Suprapubic skin (tissue), 4 donors: ENCODE results near the gene STIM2. TPM values are rescaled to one million over a fixed set of nuclear protein-coding genes. Genes with fewer than 3 reads are reported as not detected.

Experiments
- DNase-seq, 2 donors: peaks; one replicate each; pipeline ENCODE4 v3.0.0-alpha.2; 2019; ENCODE audit warnings: low spot score in 2 of 2
- H3K27ac ChIP-seq: fragments of 200-600 bp; sonication (generic); one replicate; pipeline ENCODE4 v1.5.1; 2019
- H3K27me3 ChIP-seq: fragments of 200-600 bp; sonication (generic); one replicate; pipeline ENCODE4 v1.5.1; 2019
- H3K36me3 ChIP-seq: fragments of 200-600 bp; sonication (generic); one replicate; pipeline ENCODE4 v1.5.1; 2019
- H3K4me1 ChIP-seq: fragments of 200-600 bp; sonication (generic); one replicate; pipeline ENCODE4 v1.5.1; 2019
- H3K4me3 ChIP-seq: fragments of 200-600 bp; sonication (generic); one replicate; pipeline ENCODE4 v1.5.1; 2019; ENCODE audit warnings: mild to moderate bottlenecking
- H3K9me3 ChIP-seq: fragments of 200-600 bp; sonication (generic); one replicate; pipeline ENCODE4 v1.5.1; 2019
- EP300 ChIP-seq: sonication (generic); formaldehyde crosslinking; IDR thresholded peaks from one replicate; pipeline ENCODE4 v1.6.1; 2017; ENCODE audit warnings: antibody characterized with exemption
- POLR2A ChIP-seq, 2 donors: fragments of 450-650 bp; IDR thresholded peaks; one replicate each; pipeline ENCODE4 v1.6.1; 2017; ENCODE audit warnings: antibody characterized with exemption in 2 of 2, mild to moderate bottlenecking in 2 of 2, moderate library complexity in 2 of 2
- POLR2AphosphoS5 ChIP-seq, 3 donors: sonication (generic); formaldehyde crosslinking; IDR thresholded peaks; one replicate each; pipeline ENCODE4 v1.6.1; 2017; ENCODE audit warnings: antibody characterized with exemption in 3 of 3
- WGBS: methylation state at CpG from one replicate; pipeline ENCODE4 v1.1.5; 2018; 5-methylcytosine and 5-hydroxymethylcytosine counted together
- total RNA-seq, 4 donors: library from RNA; depleted of rRNA; stranded (reverse); fragments of >200 nt; gene quantifications; one replicate each; pipeline ENCODE4 v1.1.0, GENCODE V29; 2016
- TF ChIP-seq, protein P1 (sequence below), 2 donors: fragments of 200-600 bp in 1 of 2; fragments of 450-650 bp in 1 of 2; sonication (generic) in 1 of 2; IDR thresholded peaks; one replicate each; pipeline ENCODE4 v1.5.1; 2016 to 2019; ENCODE audit warnings: antibody characterized with exemption in 2 of 2, mild to moderate bottlenecking in 1 of 2, moderate library complexity in 1 of 2

The STIM2 gene
- total RNA-seq, 4 donors from 2014 or later = 20.2 to 37.3 (median 27.5) TPM

GRCh38 chr4:27046851-27047250 lies 186.2 kb downstream of the STIM2 start:
- H3K4me1 ChIP-seq = peaks cover 6% of the 10 kb centered on the region
- WGBS = 19% methylated on average over 1 of the region's 1 CpG
- H3K36me3 ChIP-seq = no peaks in the 10 kb centered on the region
- no peak for DNase-seq
- no peak for TF ChIP-seq EP300
- no peak for TF ChIP-seq POLR2AphosphoS5 (IDR thresholded peaks at IDR 0.05)
- TF ChIP-seq, protein P1, sequence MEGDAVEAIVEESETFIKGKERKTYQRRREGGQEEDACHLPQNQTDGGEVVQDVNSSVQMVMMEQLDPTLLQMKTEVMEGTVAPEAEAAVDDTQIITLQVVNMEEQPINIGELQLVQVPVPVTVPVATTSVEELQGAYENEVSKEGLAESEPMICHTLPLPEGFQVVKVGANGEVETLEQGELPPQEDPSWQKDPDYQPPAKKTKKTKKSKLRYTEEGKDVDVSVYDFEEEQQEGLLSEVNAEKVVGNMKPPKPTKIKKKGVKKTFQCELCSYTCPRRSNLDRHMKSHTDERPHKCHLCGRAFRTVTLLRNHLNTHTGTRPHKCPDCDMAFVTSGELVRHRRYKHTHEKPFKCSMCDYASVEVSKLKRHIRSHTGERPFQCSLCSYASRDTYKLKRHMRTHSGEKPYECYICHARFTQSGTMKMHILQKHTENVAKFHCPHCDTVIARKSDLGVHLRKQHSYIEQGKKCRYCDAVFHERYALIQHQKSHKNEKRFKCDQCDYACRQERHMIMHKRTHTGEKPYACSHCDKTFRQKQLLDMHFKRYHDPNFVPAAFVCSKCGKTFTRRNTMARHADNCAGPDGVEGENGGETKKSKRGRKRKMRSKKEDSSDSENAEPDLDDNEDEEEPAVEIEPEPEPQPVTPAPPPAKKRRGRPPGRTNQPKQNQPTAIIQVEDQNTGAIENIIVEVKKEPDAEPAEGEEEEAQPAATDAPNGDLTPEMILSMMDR (IDR thresholded peaks at IDR 0.05) = no peak
- no peak for TF ChIP-seq POLR2A (IDR thresholded peaks at IDR 0.05)
- no peak overlapping the region for H3K4me3 ChIP-seq
- H3K27ac ChIP-seq = no peak overlapping the region
- H3K27me3 ChIP-seq = peaks cover 6% of the 10 kb centered on the region
- H3K9me3 ChIP-seq = no peaks in the 10 kb centered on the region

GRCh38 chr4:27048429-27049238 lies 188.0 kb downstream of the STIM2 start:
- Histone ChIP-seq H3K27me3 (peaks cover 6% of the 10 kb centered on the region), H3K9me3 (no peaks in the 10 kb centered on the region), H3K27ac (no peak overlapping the region), H3K4me1 (peaks cover 6% of the 10 kb centered on the region), H3K36me3 (no peaks in the 10 kb centered on the region), H3K4me3 (peak overlapping the region; percentile 30)
- WGBS = 20% methylated on average over 19 of the region's 19 CpGs
- no peak for DNase-seq
- TF ChIP-seq, protein P1 (IDR thresholded peaks at IDR 0.05) = peak; percentile 61 to 79
- TF ChIP-seq EP300 (no peak), POLR2AphosphoS5 (IDR thresholded peaks at IDR 0.05) (no peak), POLR2A (IDR thresholded peaks at IDR 0.05) (no peak)

GRCh38 chr4:27049239-27049829 lies 188.7 kb downstream of the STIM2 start:
- no peaks in the 10 kb centered on the region for H3K36me3 ChIP-seq
- H3K27me3 ChIP-seq = peaks cover 6% of the 10 kb centered on the region
- no peak for DNase-seq
- H3K9me3 ChIP-seq = no peaks in the 10 kb centered on the region
- TF ChIP-seq EP300 (no peak), POLR2A (IDR thresholded peaks at IDR 0.05) (no peak), POLR2AphosphoS5 (IDR thresholded peaks at IDR 0.05) (no peak)
- TF ChIP-seq, protein P1 (IDR thresholded peaks at IDR 0.05) = no peak
- peaks cover 6% of the 10 kb centered on the region for H3K4me1 ChIP-seq
- H3K27ac ChIP-seq = no peak overlapping the region
- 63% methylated on average over 8 of the region's 8 CpGs for WGBS
- no peak overlapping the region for H3K4me3 ChIP-seq

GRCh38 chr4:27050731-27051130 lies 190.1 kb downstream of the STIM2 start:
- Histone ChIP-seq H3K4me1 (peaks cover 6% of the 10 kb centered on the region), H3K27ac (no peak overlapping the region), H3K27me3 (peaks cover 4% of the 10 kb centered on the region), H3K9me3 (no peaks in the 10 kb centered on the region), H3K4me3 (no peak overlapping the region), H3K36me3 (no peaks in the 10 kb centered on the region)
- DNase-seq = no peak
- 73% methylated on average over 3 of the region's 3 CpGs for WGBS
- TF ChIP-seq, protein P1 (IDR thresholded peaks at IDR 0.05) = no peak
- no peak for TF ChIP-seq EP300
- TF ChIP-seq POLR2A (IDR thresholded peaks at IDR 0.05) = no peak
- no peak for TF ChIP-seq POLR2AphosphoS5 (IDR thresholded peaks at IDR 0.05)

- WGBS = 75% methylated on average over 3 of the region's 3 CpGs
- no peaks in the 10 kb centered on the region for H3K4me1 ChIP-seq
- no peak for DNase-seq
- TF ChIP-seq POLR2A (IDR thresholded peaks at IDR 0.05) = no peak
- peaks cover 3% of the 10 kb centered on the region for H3K27me3 ChIP-seq
- no peaks in the 10 kb centered on the region for H3K36me3 ChIP-seq
- no peak overlapping the region for H3K27ac ChIP-seq
- no peak overlapping the region for H3K4me3 ChIP-seq
- H3K9me3 ChIP-seq = no peaks in the 10 kb centered on the region
Observed at GRCh38 chr4:27055221-27055760, 194.7 kb downstream of the STIM2 start.
